DND-41 (cell line): ENCODE data around the gene SLC34A3.

Source experiments
- EZH2 ChIP-seq: IDR thresholded peaks from 3 replicates; pipeline ENCODE4 v1.6.1; 2012; ENCODE audit warnings: borderline replicate concordance, low read depth, mild to moderate bottlenecking, moderate library complexity, low read length, inconsistent platforms; ENCODE audit not compliant: severe bottlenecking
- TF ChIP-seq, protein P1 (sequence below): IDR thresholded peaks from 2 replicates; pipeline ENCODE4 v1.5.1; 2012; ENCODE audit warnings: borderline replicate concordance, low read length, moderate library complexity, mild to moderate bottlenecking; ENCODE audit not compliant: poor library complexity, severe bottlenecking; ENCODE audit errors: extremely low read depth

DNA sequence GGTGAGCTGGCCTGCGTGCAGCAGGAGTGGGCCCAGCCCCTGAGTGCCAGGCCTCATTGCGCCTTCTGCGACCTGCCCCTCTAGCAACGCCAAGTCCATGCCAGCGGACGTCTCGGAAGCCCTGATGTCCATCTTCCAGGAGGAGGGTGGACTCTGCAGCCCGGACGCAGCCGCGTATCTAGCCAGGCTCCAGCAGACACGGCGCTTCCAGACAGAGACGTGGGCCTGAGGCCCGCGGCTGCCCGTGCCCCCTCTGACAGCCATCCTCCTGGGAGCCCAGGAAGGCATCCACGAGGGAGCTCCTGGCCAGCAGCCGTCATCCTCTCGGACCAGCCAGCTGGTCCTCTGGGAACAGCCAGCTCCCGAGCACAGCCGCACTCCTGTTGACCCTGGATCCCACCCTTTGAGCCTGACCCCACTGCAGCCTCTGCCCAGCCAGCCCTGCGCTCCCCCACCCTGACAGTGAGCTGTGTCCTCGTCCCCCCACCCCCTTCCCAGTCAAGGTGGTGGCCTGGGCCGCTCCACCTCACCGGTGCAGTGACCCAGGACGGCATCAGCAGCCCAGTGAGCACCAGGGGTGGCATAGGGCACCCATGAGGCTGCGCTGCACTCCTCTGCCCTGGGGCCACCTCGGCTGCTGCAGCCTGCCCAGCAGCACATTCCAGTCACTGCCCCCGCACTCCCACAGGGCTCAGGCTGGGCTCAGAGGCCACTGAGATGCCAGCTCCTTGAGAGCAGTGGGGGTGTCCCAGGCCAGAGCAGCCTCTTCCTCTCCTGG lies 14.3 kb upstream of the SLC34A3 start:
- TF ChIP-seq, protein P1, sequence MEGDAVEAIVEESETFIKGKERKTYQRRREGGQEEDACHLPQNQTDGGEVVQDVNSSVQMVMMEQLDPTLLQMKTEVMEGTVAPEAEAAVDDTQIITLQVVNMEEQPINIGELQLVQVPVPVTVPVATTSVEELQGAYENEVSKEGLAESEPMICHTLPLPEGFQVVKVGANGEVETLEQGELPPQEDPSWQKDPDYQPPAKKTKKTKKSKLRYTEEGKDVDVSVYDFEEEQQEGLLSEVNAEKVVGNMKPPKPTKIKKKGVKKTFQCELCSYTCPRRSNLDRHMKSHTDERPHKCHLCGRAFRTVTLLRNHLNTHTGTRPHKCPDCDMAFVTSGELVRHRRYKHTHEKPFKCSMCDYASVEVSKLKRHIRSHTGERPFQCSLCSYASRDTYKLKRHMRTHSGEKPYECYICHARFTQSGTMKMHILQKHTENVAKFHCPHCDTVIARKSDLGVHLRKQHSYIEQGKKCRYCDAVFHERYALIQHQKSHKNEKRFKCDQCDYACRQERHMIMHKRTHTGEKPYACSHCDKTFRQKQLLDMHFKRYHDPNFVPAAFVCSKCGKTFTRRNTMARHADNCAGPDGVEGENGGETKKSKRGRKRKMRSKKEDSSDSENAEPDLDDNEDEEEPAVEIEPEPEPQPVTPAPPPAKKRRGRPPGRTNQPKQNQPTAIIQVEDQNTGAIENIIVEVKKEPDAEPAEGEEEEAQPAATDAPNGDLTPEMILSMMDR = no peak
- no peak for TF ChIP-seq EZH2
